Germinal center (tissue), 1 donor: ENCODE results near the gene MATN1.

Experiments used
- DNase-seq: peaks from one replicate; pipeline ENCODE4 v3.0.0; 2012; ENCODE audit warnings: mixed read lengths, low spot score

MATN1 gene

GRCh38 chr1:30718091-30718635 lies 5.2 kb downstream of the MATN1 start:
- peak; percentile 93 for DNase-seq

GRCh38 chr1:30716646-30717045 lies 6.7 kb downstream of the MATN1 start:
- no peak for DNase-seq

GRCh38 chr1:30715886-30716285 lies 7.5 kb downstream of the MATN1 start:
- DNase-seq: no peak

GRCh38 chr1:30715216-30715615 lies 8.2 kb downstream of the MATN1 start:
- no peak for DNase-seq

GRCh38 chr1:30714536-30715090 lies 8.8 kb downstream of the MATN1 start:
- no peak for DNase-seq

- no peak for DNase-seq
These were observed 9.4 kb downstream of the MATN1 start for GRCh38 chr1:30714025-30714424.

GRCh38 chr1:30713311-30713710 lies 10.1 kb downstream of the MATN1 start:
- no peak for DNase-seq

GRCh38 chr1:30712583-30712982 lies 10.8 kb downstream of the MATN1 start:
- no peak for DNase-seq

GRCh38 chr1:30710407-30710806 lies 13.0 kb downstream of the MATN1 start:
- no peak for DNase-seq

GRCh38 chr1:30708361-30708728 lies 15.0 kb downstream of the MATN1 start:
- no peak for DNase-seq

GRCh38 chr1:30707412-30708360 lies 15.7 kb downstream of the MATN1 start:
- DNase-seq: peak; percentile 81

GRCh38 chr1:30706528-30706927 lies 16.9 kb downstream of the MATN1 start:
- no peak for DNase-seq

GRCh38 chr1:30705698-30706097 lies 17.7 kb downstream of the MATN1 start:
- DNase-seq: no peak

- DNase-seq: no peak
These were observed 18.4 kb downstream of the MATN1 start for GRCh38 chr1:30704765-30705509.

- DNase-seq: no peak
These were observed 19.1 kb downstream of the MATN1 start for GRCh38 chr1:30704271-30704670.

GRCh38 chr1:30702823-30703222 lies 20.6 kb downstream of the MATN1 start:
- no peak for DNase-seq

GRCh38 chr1:30701258-30701633 lies 22.1 kb downstream of the MATN1 start:
- no peak for DNase-seq

- no peak for DNase-seq
These were observed 22.7 kb downstream of the MATN1 start for GRCh38 chr1:30700528-30701257.

GRCh38 chr1:30699762-30700161 lies 23.6 kb downstream of the MATN1 start:
- DNase-seq: no peak

GRCh38 chr1:30698401-30698981 lies 24.9 kb downstream of the MATN1 start:
- DNase-seq: no peak

- no peak for DNase-seq
These were observed 25.6 kb downstream of the MATN1 start for GRCh38 chr1:30697571-30698376.
